ENCODE results near the gene RNASEH2A.

Gene RNASEH2A

DNA sequence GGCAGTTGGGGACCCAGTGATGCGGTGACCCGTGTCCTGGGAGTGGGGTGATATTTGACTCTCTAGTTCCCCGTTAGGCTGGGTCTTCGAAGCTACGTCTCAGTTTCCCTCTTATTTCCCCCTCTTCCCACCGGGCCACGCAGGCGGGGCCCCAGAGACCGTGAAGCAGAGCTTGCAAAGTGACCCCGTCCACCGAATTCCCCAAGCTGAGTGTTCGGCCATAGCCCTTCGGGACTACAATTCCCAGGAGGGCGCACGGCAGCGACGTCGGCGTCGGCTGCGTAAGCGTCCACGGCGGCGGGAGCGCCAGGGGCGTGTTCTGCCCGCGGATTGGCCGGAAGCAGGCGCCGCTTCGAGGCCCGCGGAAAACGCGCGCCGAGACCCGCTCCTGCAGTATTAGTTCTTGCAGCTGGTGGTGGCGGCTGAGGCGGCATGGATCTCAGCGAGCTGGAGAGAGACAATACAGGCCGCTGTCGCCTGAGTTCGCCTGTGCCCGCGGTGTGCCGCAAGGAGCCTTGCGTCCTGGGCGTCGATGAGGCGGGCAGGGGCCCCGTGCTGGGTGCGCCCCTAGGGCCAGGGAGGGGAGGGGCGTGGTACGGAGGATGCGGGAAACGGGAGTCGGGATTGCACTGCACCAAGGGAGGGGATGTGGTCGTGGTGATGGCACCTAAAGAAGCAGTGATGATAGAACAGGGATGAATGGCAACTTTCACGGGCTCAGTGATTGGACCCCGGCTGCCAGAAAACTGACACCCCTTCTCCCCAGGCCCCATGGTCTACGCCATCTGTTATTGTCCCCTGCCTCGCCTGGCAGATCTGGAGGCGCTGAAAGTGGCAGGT, at the start of gene RNASEH2A:
TSS of gene RNASEH2A (plus strand) at position 343 of the 840 bp plus-strand sequence. CDS start at position 433, 90 bp downstream.
- DNase-seq (ENCODE audit: low spot score), result peak; percentile 87

GRCh38 chr19:12757544-12758274, 48.7 kb upstream of the RNASEH2A start:
- peak; percentile 62 for DNase-seq (ENCODE audit: low spot score)

DNA sequence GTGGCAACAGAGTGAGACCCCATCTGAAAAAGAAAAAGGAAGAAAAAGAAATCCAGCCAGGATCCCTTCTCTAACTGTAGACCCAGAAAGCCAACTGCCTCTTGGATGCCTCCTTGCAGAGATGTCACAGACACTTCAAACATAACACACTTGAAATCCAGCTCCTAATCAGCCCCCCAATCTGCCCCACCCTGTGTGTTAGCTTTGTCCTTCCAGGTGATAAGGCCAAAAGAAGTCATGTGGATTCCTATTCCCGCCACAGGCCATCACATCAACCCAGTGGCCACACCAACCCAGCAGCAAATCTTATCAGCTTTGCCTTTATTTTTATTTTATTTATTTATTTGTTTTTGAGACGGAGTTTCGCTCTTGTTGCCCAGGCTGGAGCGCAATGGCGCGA, 46.7 kb upstream of the RNASEH2A start:
- DNase-seq (ENCODE audit: low spot score), result no peak

DNA sequence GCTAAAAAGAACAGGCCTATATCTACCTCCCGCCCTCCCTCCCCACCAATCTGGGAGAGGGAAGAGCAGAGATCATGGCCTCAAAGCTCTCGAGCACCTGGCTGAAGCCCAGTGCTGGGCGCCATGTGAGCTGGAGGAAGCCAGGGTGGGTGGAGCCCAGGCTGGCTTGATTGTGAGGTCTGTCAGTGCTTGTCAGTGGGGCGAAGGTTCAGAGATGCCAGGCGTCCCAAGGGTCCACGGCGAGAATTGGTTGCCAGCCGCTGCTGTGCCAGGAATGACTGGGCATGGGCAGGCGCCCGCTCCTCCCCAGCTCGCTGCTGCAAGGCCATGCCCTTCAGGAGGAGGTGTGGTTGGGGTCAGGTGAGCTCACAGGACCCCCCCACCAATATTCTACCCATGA, 43.3 kb upstream of the RNASEH2A start:
- no peak for DNase-seq (ENCODE audit: low spot score)

- DNase-seq (ENCODE audit: low spot score), result no peak
Measured at GRCh38 chr19:12764698-12765097, 41.7 kb upstream of the RNASEH2A start.

GRCh38 chr19:12766051-12766521, 40.3 kb upstream of the RNASEH2A start:
- DNase-seq (ENCODE audit: low spot score), result peak; percentile 83

- DNase-seq (ENCODE audit: low spot score), result no peak
Measured at GRCh38 chr19:12767150-12767549, 39.2 kb upstream of the RNASEH2A start.

DNA sequence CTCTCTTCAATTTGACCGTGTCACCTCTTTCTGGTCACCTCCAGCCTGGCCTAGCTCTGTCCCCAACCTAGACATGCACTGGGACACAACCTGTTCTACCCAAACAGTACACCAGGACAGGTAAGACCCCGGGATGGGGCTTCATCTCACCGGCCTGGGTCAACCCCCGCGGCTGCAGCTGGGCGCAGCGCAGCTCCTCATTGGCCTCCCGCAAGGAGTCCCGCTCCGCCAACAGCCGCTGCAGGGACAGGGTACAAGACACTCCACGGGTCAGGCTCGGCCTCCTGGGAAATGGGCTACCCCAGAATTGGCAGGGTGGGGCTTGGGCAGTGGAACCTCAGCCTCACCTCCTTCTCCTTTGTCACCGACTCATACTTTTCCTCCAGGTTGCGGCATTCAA, 38.7 kb upstream of the RNASEH2A start:
- DNase-seq (ENCODE audit: low spot score), result no peak

- peak; percentile 74 for DNase-seq (ENCODE audit: low spot score)
Measured at GRCh38 chr19:12769689-12770088, 36.7 kb upstream of the RNASEH2A start.

- DNase-seq (ENCODE audit: low spot score), result no peak
Measured at GRCh38 chr19:12770922-12771321, 35.5 kb upstream of the RNASEH2A start.

DNA sequence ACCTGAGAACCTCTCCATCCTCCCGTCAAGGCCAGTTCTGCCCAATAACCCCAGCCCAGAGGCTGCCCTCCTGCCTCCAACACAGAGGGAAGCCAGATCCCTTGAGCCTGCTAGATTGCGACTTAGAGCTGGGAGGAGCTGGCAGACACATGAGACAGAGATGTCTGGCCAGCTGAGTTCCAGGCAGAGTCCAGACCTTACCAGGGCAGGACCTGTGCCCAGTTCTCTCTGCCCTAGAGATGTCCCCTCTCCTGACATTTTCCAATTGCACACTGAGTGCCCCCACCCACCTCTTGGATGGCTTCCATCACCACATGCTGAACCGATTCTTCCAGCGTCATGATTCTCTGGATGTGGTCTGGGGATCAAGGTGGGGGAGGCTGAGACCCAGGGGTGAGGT, 34.1 kb upstream of the RNASEH2A start:
- DNase-seq (ENCODE audit: low spot score), result no peak

GRCh38 chr19:12773571-12773970, 32.8 kb upstream of the RNASEH2A start:
- no peak for DNase-seq (ENCODE audit: low spot score)

GRCh38 chr19:12774588-12775555, 31.5 kb upstream of the RNASEH2A start, which contains the start of gene HOOK2:
Gene HOOK2, minus strand, starts transcription at chr19:12775552. Its CDS starts 103 bp downstream, at chr19:12775449.
- DNase-seq (ENCODE audit: low spot score), result no peak

GRCh38 chr19:12777217-12778016, 29.0 kb upstream of the RNASEH2A start:
- DNase-seq (ENCODE audit: low spot score), result peak; percentile 83

GRCh38 chr19:12778017-12778904, 28.1 kb upstream of the RNASEH2A start:
- peak; percentile 43 for DNase-seq (ENCODE audit: low spot score)

- no peak for DNase-seq (ENCODE audit: low spot score)
Measured at GRCh38 chr19:12778905-12779161, 27.6 kb upstream of the RNASEH2A start.

GRCh38 chr19:12779162-12779993, 27.0 kb upstream of the RNASEH2A start:
- no peak for DNase-seq (ENCODE audit: low spot score)

GRCh38 chr19:12782174-12782423, 24.3 kb upstream of the RNASEH2A start:
- no peak for DNase-seq (ENCODE audit: low spot score)

GRCh38 chr19:12782424-12783290, 23.7 kb upstream of the RNASEH2A start:
- DNase-seq (ENCODE audit: low spot score), result peak; percentile 92

Data from CD4-positive, alpha-beta T cell treated with Interleukin-2 at 100 ng/mL for 4 hours (primary cell).